Esophagus mucosa (tissue), 1 donor: ENCODE results near the gene LRRC37A. TPM values are rescaled to one million over a fixed set of nuclear protein-coding genes. Genes with fewer than 3 reads are reported as not detected.
"Not testable (repeated sequence)": the region's sequence is repeated elsewhere in the genome, so short reads cannot be mapped to it uniquely, and the experiment has no call there.

Source experiments
- ATAC-seq: fragments of 200-7000 bp; cut with Tn5 transposase; one replicate; pipeline ENCODE4 v1.9.1; 2020
- total RNA-seq: library from RNA; stranded (reverse); gene quantifications from one replicate; pipeline ENCODE4 v1.2.4, GENCODE V29; 2023
- donor health status: DM: yes; HTN: yes; CAD: no.

Gene LRRC37A
- total RNA-seq, 1 donor from 2014 or later = 1.4 TPM

DNA sequence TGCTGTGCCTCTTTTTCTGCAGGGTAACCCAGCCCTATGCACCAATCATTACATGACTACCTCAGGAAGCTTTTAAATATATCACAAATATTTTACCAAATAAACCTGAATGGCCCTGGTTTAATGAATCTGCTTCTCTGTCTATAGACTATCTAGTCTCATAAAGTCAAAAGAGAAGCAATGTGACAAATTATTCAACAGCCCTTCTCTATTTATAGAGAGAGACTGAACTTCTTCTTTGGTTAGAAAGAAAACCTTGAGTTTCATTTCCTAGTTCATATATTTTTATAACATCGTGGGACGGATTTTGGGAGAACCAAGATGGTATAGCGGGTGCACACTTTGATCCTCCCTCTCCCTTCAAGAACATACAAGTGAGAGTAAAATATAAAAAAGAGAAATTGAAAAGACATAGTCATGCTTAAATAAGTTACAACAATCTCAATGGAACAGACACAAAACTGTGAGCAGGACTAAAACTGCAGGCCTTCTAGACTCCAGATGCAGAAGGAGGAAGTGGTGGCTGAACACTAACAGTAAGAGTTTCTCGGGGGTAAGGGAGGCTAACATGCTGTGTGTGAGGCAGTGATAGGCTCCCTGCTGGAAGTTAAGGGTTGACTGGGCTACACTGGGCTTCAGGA lies 3.9 kb upstream of the LRRC37A start:
- ATAC-seq = peak; percentile 58

DNA sequence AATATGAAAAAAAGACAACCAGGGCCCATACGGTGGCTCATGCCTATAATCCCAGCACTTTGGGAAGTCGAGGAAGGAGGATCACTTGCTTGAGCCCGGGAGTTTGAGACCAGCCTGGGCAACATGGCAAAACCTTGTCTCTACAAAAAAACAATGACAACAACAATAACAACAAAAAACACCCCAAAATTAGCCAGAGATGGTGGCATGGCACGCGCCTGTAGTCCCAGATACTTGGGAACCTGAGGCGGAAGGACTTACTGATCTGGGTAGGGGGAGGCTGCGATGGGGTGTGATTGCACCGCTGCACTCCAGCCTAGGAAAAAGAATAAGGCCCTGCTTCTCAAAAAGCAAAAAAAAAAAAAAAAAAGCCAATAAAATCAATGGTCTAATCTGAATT lies 3.3 kb upstream of the LRRC37A start:
- ATAC-seq = not testable (repeated sequence)

DNA sequence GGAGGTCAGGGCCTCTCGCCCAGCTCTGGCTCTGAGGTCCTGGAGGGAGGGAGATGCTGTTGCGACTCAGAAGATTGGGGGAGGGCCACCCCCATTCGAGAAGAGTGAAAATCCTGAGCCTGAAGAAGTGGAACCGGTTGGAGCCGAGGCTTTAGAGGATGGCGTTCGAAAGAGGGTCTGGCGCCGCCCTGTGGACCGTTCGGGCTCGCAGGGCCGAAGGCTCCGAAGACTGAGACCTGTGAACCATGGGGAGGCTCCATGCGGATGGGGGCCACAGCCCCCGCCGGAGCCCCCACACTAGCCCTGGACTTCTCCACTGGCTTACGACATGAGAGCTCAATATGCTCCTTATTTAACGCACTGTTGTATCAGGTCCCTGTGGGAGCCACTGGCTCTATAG lies 46.3 kb downstream of the LRRC37A start:
- peak; percentile 48 for ATAC-seq

DNA sequence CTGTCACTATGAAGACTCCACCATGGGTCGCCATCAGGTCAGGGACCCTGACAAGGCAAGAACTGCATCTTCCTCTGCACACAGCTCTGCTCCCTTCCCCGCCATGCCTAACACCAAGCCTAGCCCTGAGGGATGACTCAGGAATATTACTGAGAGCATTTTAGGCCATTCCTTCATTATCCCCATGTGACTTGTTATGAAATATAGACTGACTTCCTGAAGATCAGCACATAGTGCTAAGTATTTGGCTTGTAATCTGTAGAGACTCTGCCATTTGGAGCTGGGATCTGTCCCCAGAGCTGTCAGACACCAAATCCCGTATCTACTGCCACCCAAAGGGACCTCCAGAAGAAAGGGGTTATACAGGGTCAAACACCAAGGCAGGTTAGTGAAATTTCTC lies 47.2 kb downstream of the LRRC37A start:
- ATAC-seq = peak; percentile 87

DNA sequence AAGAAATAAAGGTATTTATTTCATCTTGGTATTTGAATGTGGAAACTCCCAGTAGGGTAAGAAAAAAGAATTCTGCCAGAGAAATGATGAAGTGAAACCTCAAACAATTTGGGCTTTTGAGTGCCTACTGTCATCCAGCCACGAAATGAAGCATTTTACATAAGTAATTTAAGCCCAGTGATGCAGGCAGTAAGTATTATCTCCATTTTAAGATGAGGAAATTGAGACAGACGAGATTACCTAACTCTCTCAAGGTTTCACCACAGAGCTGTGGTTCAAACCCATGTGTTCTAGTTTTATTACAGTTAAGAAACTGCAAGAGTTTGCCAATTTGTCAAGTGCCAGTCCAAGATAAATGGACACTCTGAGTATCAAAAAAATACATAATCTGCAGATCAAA lies 53.4 kb downstream of the LRRC37A start:
- not testable (repeated sequence) for ATAC-seq

DNA sequence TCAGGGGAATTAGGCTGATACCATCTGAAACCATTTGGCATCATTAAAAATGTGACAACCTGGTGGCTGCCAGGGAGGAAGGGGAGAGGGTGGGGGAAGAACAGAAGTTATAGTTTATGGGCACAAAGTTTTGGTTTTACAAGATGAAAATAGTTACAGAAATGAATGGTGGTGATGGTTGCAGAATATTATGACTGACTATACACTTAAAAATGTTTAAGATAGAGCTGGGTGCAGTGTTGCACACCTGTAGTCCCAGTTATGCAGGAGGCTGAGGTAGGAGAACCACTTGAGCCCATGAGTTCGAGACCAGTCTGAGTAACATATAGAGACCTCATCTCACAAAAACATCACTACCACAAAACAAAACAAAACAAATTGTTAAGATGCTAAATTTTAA lies 54.1 kb downstream of the LRRC37A start:
- not testable (repeated sequence) for ATAC-seq

DNA sequence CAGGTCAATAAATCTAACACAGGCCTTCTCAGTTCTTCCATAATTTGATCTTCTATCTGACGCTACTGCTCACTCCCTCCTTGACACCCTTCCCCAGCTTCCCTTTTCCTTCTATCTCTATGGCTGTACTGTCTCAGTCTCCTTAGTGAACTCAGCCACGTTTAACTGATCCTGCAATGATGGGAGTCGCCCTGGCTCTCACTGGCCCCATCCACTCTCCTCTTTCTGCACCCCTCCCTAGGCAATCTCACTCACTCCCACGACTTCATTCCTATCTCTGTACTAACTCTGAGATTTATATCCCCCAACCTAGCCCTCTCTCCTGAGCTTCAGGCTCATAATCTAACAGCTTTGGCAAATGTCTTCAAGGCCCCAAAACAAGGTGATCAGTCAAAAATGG lies 58.9 kb downstream of the LRRC37A start:
- not testable (repeated sequence) for ATAC-seq

DNA sequence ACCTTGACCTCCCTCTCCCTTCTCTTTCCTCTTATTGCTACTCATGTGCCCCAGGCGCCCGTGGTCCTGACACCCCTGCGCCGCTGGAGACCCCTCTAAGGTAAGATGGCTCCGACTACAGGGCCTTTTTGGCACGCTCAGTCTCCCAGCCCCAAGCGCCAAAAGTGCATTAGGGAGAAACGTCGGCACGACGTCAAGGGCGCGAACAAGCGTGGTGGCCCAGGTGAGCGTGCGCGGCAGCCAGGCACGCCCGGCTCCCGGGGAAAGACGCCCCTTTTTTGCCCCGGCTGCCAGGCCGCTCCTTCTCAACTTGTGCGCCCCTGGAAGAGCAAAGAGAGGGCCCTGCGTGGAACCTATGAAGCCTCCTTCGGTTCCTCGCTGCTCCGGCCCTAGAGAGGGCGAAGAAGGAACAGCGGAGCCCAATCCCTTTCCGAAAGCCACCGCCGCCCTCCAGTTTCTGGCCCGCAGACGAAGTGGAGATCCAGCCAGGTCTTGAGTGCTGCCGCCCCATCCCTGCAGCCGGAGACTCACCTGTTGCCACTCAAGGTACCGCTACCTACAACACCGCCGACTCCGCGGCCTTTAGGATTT lies 66.3 kb downstream of the LRRC37A start:
- ATAC-seq = peak; percentile 63

DNA sequence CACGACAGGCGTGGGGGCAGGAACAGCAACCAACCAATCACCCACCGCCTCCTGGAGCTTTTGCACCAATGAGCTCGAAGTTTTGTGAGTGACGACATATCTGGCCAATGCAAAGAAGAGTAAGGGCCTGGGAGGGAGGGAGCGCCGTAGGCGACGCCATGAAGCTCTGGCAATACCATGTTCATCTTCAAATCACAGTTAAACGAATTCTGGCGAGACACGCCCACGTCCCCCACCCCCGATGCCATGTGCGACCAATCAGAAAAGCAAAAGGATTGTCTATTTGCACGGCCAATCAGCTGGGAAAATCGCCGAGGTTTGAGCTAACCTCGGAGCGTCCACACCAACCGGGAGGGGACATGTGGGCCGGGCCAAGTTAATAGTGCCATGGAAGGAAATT lies 66.8 kb downstream of the LRRC37A start, which contains the start of gene ARL17B:
ARL17B (minus strand) TSS at position 12 of the 400 bp plus-strand sequence. CDS start 3,369 bp downstream, outside the sequence.
- peak; percentile 100 for ATAC-seq

DNA sequence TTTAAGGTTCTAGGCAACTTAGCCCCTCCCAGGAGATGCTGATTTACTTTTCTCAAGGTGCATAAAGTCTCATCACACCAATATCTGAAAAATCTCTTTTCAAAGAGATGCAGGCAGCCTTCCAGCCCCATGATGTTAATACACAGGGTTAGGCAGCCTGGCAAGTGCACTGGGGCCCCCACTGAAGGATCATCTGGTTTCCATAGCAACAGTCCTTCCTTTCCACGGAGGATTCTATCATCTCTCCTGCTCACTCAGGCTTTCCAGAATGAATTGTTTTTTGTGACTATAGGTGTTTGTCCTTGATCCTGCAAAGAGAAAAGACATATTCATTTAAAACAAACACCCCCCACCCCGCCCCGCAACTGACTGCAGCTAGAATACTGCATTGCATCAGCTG lies 72.6 kb downstream of the LRRC37A start:
- not testable (repeated sequence) for ATAC-seq

DNA sequence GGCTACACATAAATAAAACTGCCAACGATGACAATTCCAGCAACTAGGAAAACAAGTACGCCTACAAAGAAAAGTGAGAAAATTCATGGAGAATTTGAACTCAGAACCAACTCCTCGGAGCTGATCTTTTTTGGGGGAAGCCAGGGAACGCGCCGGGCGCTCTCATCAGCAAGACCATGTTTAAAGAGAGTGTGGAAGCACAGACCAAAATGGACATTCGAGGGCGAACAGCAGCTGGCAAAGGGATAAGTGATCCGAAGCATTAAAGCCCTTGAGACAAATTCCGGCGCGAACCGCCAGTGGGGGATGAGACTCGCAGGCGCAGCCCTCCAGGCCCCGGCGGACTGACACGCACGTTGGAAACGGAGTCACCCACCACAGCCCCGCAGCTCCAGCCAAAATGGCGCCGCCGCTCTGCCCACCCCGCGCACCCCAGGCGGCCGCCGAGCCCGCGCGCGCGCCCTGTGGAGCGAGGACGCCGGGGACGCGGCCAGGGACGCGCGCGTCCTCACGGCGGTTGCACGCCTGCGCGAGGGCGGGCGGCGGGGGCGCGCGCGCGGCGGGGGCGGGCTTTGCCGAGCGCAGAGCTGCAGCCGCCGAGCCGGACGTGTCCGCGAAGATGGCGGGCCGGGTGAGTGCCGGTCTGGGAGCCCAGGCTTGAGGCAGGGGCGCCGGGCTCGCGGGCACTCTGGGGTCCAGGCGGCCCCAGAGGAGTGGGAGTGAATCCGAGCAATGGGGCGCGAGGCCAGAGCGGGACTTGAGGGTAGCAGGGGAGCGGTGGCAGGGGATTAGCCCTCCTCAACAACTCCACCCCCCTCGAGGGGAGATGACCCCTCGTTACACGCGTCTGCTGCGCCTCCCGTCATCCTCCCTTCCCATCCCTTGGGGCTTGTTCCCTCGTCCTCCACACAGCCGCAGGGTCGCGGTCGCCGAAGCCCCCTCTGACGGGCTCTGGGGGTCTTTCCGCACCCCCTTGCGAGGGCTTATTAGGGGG lies 77.6 kb downstream of the LRRC37A start:
- ATAC-seq = peak; percentile 96

DNA sequence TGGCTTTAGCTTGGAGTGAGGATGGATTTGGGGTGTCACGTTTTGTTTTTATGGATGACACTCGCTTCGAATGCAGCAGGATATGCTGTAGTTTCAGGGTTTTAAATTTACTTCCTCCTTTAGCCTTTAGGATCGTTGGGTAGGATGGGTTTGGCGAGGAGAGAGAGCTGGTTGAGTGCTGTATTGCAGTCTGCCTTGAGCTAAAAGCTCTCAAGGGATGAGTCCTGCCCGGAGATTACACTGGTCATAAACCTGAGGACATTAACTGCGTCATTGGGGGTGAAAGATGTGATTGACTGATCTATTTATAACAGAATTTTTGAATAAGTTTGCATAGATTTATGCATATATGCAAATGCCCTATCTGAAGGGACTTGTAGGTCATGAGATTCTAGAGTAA lies 78.5 kb downstream of the LRRC37A start:
- ATAC-seq = peak; percentile 75

DNA sequence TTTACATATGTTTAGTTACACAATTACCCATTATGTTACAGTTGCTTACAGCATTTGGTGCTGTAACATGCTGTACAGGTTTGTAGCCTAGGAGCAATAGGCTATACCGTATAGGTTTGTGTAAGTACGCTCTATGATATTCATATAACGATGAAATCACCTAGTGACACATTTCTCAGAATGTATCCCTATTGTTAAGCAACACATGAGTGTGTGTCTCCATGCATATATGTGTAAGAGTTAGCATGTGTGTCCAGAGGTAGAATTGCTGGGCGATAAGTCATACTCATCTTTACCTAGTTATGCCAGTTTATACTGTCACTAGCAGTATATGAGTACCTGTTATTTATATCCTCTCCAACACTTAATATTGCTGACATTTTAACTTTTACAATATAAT lies 88.2 kb downstream of the LRRC37A start:
- ATAC-seq = peak; percentile 99

DNA sequence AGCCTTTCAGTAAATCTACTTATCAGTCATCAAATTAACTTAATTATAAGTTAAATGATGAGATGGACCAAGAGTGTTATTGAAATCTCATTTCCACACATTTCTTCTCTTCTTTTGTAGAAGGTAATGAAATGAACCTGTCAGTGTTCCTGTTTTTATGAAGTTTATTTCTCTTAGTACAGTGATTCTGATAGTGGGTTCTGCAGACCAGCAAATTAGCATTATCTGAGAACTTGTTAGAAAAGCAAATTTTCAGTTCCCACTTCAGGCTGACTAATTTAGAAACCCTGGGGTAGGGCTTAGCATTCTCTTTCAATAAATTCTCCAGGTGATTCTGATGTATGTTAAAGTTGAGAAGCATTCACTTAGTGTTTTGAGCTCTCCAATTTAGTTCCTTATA lies 90.6 kb downstream of the LRRC37A start:
- not testable (repeated sequence) for ATAC-seq

Other genes starting within 250 kb of the LRRC37A start
- gene KANSL1, start 101.7 kb upstream of the LRRC37A start, total RNA-seq = 56.2 TPM
- 6.6 TPM for gene ARL17B, start 66.6 kb downstream of the LRRC37A start, total RNA-seq
- gene LRRC37A2, start 217.3 kb downstream of the LRRC37A start, total RNA-seq = 5.0 TPM